Endothelial cell of umbilical vein (primary cell): ENCODE data around the gene DSG2. TPM values are rescaled to one million over a fixed set of nuclear protein-coding genes. Genes with fewer than 3 reads are reported as not detected.

ENCODE experiments used
- BruUV-seq: library from RNA; stranded (reverse); fragments of 400-500 nt; replicated peaks from 2 replicates; lab custom pipeline; 2021; lab: Mats Ljungman, UMichigan
- CTCF ChIA-PET: fragments of 300-600, 350-600 bp; sonication (Branson Sonifier 250); formaldehyde crosslinking; loops from one replicate; lab custom pipeline; 2021; ENCODE audit warnings: antibody characterized with exemption, inconsistent platforms; lab: Charles Lee
- POLR2A ChIA-PET: fragments of 300-600, 350-600 bp; sonication (Branson Sonifier 250); formaldehyde crosslinking; loops from one replicate; lab custom pipeline; 2021; ENCODE audit warnings: antibody characterized with exemption, inconsistent platforms; lab: Charles Lee
- DNase-seq: peaks from one replicate; pipeline ENCODE4 v3.0.0-alpha.2; 2011; ENCODE audit warnings: low read depth, low spot score
- FAIRE-seq: peaks from 2 replicates; lab custom pipeline; 2011; peaks lifted over from hg19 to GRCh38; lab: Jason Lieb, UNC
- H2AFZ ChIP-seq: 2 replicates; pipeline ENCODE4 v1.6.0; 2012; ENCODE audit warnings: low read depth, low read length, control low read depth, inconsistent platforms
- H3K27ac ChIP-seq: 2 replicates; pipeline ENCODE4 v1.5.1; 2011; ENCODE audit warnings: low read depth, mild to moderate bottlenecking, control low read depth, low read length, moderate library complexity; ENCODE audit not compliant: insufficient read depth
- H3K27me3 ChIP-seq, 2 experiments: 2 replicates each; pipeline versions ENCODE4 v1.6.0 to v1.6.1; 2011; ENCODE audit warnings: low read length in 2 of 2, mixed read lengths in 1 of 2; ENCODE audit not compliant: control insufficient read depth in 2 of 2, insufficient read depth in 2 of 2
- H3K36me3 ChIP-seq, 2 experiments: 2 replicates in 1 of 2; 3 replicates in 1 of 2; pipeline ENCODE4 v1.5.1; 2011; ENCODE audit warnings: low read length in 2 of 2, mild to moderate bottlenecking in 1 of 2, moderate library complexity in 1 of 2; ENCODE audit not compliant: control insufficient read depth in 2 of 2, insufficient read depth in 2 of 2; ENCODE audit errors: extremely low read depth in 1 of 2
- H3K4me1 ChIP-seq: 3 replicates; pipeline ENCODE4 v1.5.1; 2011; ENCODE audit warnings: mild to moderate bottlenecking, low read length; ENCODE audit not compliant: control insufficient read depth, insufficient read depth; ENCODE audit errors: extremely low read depth
- H3K4me2 ChIP-seq: 2 replicates; pipeline ENCODE4 v1.6.1; 2011; ENCODE audit warnings: low read length, control low read depth, mixed read lengths; ENCODE audit not compliant: insufficient read depth
- H3K4me3 ChIP-seq, 3 experiments: fragments of 200-600 bp in 1 of 3; sonication (generic), shearing (Covaris generic) in 1 of 3; replicated peaks in 1 of 3; 2 replicates each; pipeline ENCODE4 v1.5.1; 2011 to 2016; ENCODE audit warnings: control low read depth in 3 of 3, low read length in 3 of 3, mild to moderate bottlenecking in 2 of 3, inconsistent platforms in 1 of 3, low read depth in 1 of 3, moderate library complexity in 1 of 3; ENCODE audit not compliant: insufficient read depth in 1 of 3
- H3K79me2 ChIP-seq: 2 replicates; pipeline ENCODE4 v1.6.0; 2012; ENCODE audit warnings: low read length, inconsistent platforms; ENCODE audit not compliant: control insufficient read depth, insufficient read depth
- H3K9ac ChIP-seq: replicated peaks from 2 replicates; pipeline ENCODE3; 2011; ENCODE audit warnings: low read length, control low read depth; ENCODE audit not compliant: insufficient read depth; ENCODE audit errors: extremely low read depth
- H3K9me1 ChIP-seq: replicated peaks from 3 replicates; pipeline ENCODE4 v1.6.0; 2011; ENCODE audit warnings: mild to moderate bottlenecking, low read length; ENCODE audit not compliant: control insufficient read depth, insufficient read depth; ENCODE audit errors: extremely low read depth
- H3K9me3 ChIP-seq: replicated peaks from 2 replicates; pipeline ENCODE4 v1.5.1; 2012; ENCODE audit warnings: low read length, inconsistent platforms; ENCODE audit not compliant: control insufficient read depth, insufficient read depth
- H4K20me1 ChIP-seq: replicated peaks from 2 replicates; pipeline ENCODE3; 2011; ENCODE audit warnings: mild to moderate bottlenecking, low read length; ENCODE audit not compliant: control insufficient read depth, insufficient read depth; ENCODE audit errors: extremely low read depth
- CTCF ChIP-seq, 2 donors: IDR thresholded peaks; 1 replicate in 1 of 2; 2 replicates in 1 of 2; pipeline ENCODE4 v1.5.1; 2011; ENCODE audit warnings: low read length in 2 of 2, mild to moderate bottlenecking in 2 of 2, moderate library complexity in 2 of 2, control low read depth in 1 of 2, inconsistent platforms in 1 of 2, low read depth in 1 of 2; ENCODE audit not compliant: insufficient read depth in 1 of 2; ENCODE audit errors: extremely low read depth in 1 of 2
- EZH2 ChIP-seq: IDR thresholded peaks from 2 replicates; pipeline ENCODE4 v1.6.1; 2012; ENCODE audit warnings: borderline replicate concordance, low read depth, mild to moderate bottlenecking, moderate library complexity, low read length, inconsistent platforms; ENCODE audit not compliant: severe bottlenecking
- FOS ChIP-seq: IDR thresholded peaks from 2 replicates; pipeline ENCODE4 v1.6.1; 2011; ENCODE audit warnings: mild to moderate bottlenecking, low read length, moderate library complexity, borderline replicate concordance; ENCODE audit not compliant: insufficient read depth
- GATA2 ChIP-seq: IDR thresholded peaks from 2 replicates; pipeline ENCODE4 v1.7.0; 2011; ENCODE audit warnings: low read depth, mild to moderate bottlenecking, moderate library complexity, mixed read lengths, low read length; ENCODE audit not compliant: insufficient read length, insufficient read depth
- JUN ChIP-seq: IDR thresholded peaks from 2 replicates; pipeline ENCODE4 v1.6.1; 2011; ENCODE audit warnings: borderline replicate concordance, low read depth; ENCODE audit not compliant: insufficient read length, insufficient read depth
- MAX ChIP-seq: IDR thresholded peaks from 2 replicates; pipeline ENCODE4 v1.6.1; 2011; ENCODE audit not compliant: insufficient read depth, insufficient read length
- MYC ChIP-seq: IDR thresholded peaks from one replicate; pipeline ENCODE4 v1.6.1; 2011; ENCODE audit warnings: mild to moderate bottlenecking, low read depth, low read length
- POLR2A ChIP-seq: IDR thresholded peaks from 2 replicates; pipeline ENCODE4 v1.6.1; 2012; ENCODE audit warnings: low read depth, mild to moderate bottlenecking, control low read depth, low read length
- POLR2AphosphoS5 ChIP-seq: IDR thresholded peaks from 2 replicates; pipeline ENCODE4 v1.6.1; 2012; ENCODE audit warnings: low read depth, mild to moderate bottlenecking, control low read depth, low read length, moderate library complexity; ENCODE audit not compliant: insufficient read depth
- dilution Hi-C: fragments of 300-500 bp; cut with MboI; formaldehyde crosslinking; loops from one replicate; pipeline ENCODE4 v1.15.0; 2019; ENCODE audit warnings: low sequenced_read_pairs; ENCODE audit not compliant: extremely low pct_ligation_motif_present
- intact Hi-C: fragments of 100-400 bp; cut with micrococcal nuclease; formaldehyde crosslinking; loops from one replicate; pipeline ENCODE4 v1.10.0; 2022
- polyA plus RNA-seq, 4 experiments: library from polyadenylated mRNA; depleted of rRNA in 3 of 4; stranded (reverse) in 3 of 4; unstranded in 1 of 4; fragments of >200 nt; gene quantifications; 2 replicates each; pipeline versions ENCODE4 v1.2.1 to v1.2.3, GENCODE V29; 2011 to 2012; ENCODE audit warnings: missing spikeins in 1 of 4
- total RNA-seq: library from RNA; stranded (reverse); gene quantifications from 2 replicates; pipeline ENCODE4 v1.2.3, GENCODE V29; 2021

The DSG2 gene
- total and polyA plus RNA-seq, 2 donors (not counting 3 experiments of a cell fraction or from before 2014, with no cell fraction given) = 0.04 TPM

GRCh38 chr18:31565782-31566512 is 68.0 kb downstream of the DSG2 start:
- intact Hi-C loops (no loop called here), dilution Hi-C loops (no loop called here)
- H3K4me2 ChIP-seq = no peak overlapping the region
- H3K79me2 ChIP-seq = no peaks in the 10 kb centered on the region
- ChIA-PET POLR2A (no interaction called here), CTCF (interaction anchor here (0.6 to 2.8 kb wide), 5 partner anchors 10 to 160 kb away, joined by 3 to 10 read pairs (median 4); no protein-coding TSS in a partner anchor)
- H2AFZ ChIP-seq = no peak overlapping the region
- FAIRE-seq (no peak), DNase-seq (no peak)
- no peaks in the 10 kb centered on the region for H3K36me3 ChIP-seq
- H3K4me3 ChIP-seq = no peak overlapping the region
- BruUV-seq = no TSS peak
- no peak overlapping the region for H3K9ac ChIP-seq
- no peak overlapping the region for H3K27ac ChIP-seq
- no peaks in the 10 kb centered on the region for H3K9me3 ChIP-seq
- no peaks in the 10 kb centered on the region for H3K9me1 ChIP-seq
- peaks cover 0 to 4% of the 10 kb centered on the region in 2 experiments for H3K27me3 ChIP-seq
- no peaks in the 10 kb centered on the region for H4K20me1 ChIP-seq
- TF ChIP-seq POLR2A (no peak), EZH2 (no peak), JUN (no peak), MAX (no peak), POLR2AphosphoS5 (no peak), MYC (no peak), GATA2 (no peak), FOS (no peak), CTCF (IDR thresholded peaks at IDR 0.05; ENCODE audit: extremely low read depth in 1 of 2, insufficient read depth in 1 of 2, low read depth in 1 of 2, low read length in 2 of 2) (no peak)
- H3K4me1 ChIP-seq = no peaks in the 10 kb centered on the region
